GM12872 (cell line): ENCODE measurements around the gene EML4.

Source experiments
- TF ChIP-seq, protein P1 (sequence below): IDR thresholded peaks from 3 replicates; pipeline ENCODE4 v1.5.1; 2011; ENCODE audit warnings: low read depth, mild to moderate bottlenecking, low read length, moderate library complexity; ENCODE audit not compliant: insufficient read depth

The EML4 gene

GRCh38 chr2:42224422-42225067, 55.4 kb downstream of the EML4 start:
- TF ChIP-seq, protein P1, sequence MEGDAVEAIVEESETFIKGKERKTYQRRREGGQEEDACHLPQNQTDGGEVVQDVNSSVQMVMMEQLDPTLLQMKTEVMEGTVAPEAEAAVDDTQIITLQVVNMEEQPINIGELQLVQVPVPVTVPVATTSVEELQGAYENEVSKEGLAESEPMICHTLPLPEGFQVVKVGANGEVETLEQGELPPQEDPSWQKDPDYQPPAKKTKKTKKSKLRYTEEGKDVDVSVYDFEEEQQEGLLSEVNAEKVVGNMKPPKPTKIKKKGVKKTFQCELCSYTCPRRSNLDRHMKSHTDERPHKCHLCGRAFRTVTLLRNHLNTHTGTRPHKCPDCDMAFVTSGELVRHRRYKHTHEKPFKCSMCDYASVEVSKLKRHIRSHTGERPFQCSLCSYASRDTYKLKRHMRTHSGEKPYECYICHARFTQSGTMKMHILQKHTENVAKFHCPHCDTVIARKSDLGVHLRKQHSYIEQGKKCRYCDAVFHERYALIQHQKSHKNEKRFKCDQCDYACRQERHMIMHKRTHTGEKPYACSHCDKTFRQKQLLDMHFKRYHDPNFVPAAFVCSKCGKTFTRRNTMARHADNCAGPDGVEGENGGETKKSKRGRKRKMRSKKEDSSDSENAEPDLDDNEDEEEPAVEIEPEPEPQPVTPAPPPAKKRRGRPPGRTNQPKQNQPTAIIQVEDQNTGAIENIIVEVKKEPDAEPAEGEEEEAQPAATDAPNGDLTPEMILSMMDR: no peak

GRCh38 chr2:42225573-42225972, 56.4 kb downstream of the EML4 start:
- TF ChIP-seq, protein P1: no peak

DNA sequence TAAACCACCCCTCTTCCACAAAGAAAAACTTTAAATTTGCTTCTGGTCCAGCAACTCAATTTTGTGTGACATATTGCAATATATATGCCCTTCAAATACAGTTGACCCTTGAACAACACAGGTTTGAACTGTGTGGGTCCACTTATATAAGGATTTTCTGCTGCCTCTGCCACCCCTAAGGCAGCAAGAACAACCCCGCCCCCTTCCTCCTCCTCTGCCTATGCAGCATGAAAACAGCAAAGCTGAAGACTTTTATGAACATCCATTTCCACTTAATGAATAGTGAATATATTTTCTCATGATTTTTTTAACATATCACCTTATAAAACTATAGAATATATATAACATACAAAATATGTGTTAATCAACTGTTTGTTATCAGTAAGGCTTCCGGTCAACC, 58.3 kb downstream of the EML4 start:
- TF ChIP-seq, protein P1: no peak

GRCh38 chr2:42228101-42228500, 58.9 kb downstream of the EML4 start:
- TF ChIP-seq, protein P1: no peak

DNA sequence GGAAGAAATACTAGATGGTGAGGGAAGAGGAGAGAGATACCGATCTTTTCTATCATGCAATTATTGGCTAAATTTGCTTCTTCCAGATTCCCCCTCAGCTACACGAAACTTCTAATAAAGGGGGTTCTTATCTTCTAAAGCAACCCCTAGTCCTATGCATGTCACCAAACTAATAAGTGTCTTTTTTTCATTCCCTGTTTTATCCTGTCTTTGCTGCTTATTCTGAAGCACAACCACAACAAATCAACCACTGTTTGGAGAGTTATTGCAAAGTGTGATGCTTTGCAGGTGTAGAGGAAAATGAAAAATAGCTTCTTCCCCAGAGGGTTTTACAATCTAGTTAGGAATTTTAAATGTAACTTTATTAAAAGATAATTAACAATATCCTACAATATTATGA, 60.8 kb downstream of the EML4 start:
- TF ChIP-seq, protein P1: no peak

DNA sequence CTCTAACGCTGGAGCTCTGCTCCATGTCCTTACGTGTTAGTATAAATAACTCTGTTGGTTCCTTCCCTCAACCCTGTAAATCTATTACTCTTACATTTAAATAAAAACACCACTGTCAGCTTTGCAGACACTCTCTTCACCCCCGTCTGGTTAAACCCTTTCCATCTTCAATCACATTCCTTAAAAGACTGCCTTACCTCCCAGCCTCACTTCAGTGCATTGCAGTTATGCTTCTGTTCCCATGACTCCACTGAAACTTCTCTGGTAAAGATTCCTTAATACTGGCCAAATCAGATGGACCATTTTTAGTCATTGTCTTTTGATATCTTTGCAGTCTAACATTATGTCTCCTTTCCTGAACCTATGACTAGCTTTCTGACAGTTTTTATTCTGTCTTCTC, 61.7 kb downstream of the EML4 start:
- TF ChIP-seq, protein P1: no peak

DNA sequence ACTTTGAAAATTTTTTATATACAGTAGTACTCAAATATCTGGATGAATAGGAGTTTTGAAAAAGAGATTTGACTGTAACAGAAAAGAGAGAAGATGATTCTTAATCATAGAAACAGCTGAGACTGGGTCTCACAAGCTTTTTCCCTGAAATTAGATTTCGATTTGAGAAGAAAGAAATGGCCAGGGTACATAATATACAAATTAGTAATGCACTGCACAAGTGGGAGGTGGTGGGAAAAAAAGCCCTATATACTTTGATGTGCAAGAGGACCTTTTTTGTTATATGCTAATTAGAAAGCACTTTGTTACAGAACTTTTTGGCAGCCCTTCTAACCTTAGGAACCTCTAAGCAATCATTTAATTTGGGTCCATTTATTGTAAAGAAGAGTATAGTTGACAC, 62.9 kb downstream of the EML4 start:
- TF ChIP-seq, protein P1: no peak
